ENCODE data around the gene SMARCD2.
"Not testable (repeated sequence)": the region's sequence is repeated elsewhere in the genome, so short reads cannot be mapped to it uniquely, and the experiment has no call there.

The SMARCD2 gene

GRCh38 chr17:63853260-63853659, 10.8 kb upstream of the SMARCD2 start:
- TF ChIP-seq, protein P1, sequence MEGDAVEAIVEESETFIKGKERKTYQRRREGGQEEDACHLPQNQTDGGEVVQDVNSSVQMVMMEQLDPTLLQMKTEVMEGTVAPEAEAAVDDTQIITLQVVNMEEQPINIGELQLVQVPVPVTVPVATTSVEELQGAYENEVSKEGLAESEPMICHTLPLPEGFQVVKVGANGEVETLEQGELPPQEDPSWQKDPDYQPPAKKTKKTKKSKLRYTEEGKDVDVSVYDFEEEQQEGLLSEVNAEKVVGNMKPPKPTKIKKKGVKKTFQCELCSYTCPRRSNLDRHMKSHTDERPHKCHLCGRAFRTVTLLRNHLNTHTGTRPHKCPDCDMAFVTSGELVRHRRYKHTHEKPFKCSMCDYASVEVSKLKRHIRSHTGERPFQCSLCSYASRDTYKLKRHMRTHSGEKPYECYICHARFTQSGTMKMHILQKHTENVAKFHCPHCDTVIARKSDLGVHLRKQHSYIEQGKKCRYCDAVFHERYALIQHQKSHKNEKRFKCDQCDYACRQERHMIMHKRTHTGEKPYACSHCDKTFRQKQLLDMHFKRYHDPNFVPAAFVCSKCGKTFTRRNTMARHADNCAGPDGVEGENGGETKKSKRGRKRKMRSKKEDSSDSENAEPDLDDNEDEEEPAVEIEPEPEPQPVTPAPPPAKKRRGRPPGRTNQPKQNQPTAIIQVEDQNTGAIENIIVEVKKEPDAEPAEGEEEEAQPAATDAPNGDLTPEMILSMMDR (IDR thresholded peaks at IDR 0.05; ENCODE audit: low read depth, low read length): no peak
- in situ Hi-C loops (cut with HindIII; ENCODE audit: low sequenced_read_pairs): no loop called here
- no peak for DNase-seq (ENCODE audit: low read depth, low spot score)
- no peak overlapping the region for H3K4me3 ChIP-seq (ENCODE audit: low read depth, low read length)

DNA sequence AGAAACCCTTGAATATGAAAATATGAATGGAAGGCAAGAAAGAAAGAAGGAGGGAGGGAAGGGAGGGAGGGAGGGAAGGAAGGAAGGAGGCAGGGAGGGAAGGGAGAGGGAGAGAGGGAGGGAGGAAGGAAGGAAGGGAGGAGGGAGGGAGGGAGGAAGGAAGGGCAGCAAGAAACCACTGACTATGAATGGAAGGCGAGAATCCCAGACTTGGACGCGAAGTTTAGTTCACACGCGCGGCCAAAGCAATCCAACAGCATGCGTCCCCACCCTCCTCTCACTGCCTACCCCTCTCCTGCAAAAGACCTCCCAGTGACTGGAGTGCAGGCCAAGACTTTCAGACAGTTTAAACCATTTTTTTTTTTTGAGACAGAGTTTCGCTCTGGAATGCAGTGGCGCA, 7.9 kb upstream of the SMARCD2 start:
- H3K4me3 ChIP-seq (ENCODE audit: low read depth, low read length): no peak overlapping the region
- in situ Hi-C loops (cut with HindIII; ENCODE audit: low sequenced_read_pairs): no loop called here
- TF ChIP-seq, protein P1 (IDR thresholded peaks at IDR 0.05; ENCODE audit: low read depth, low read length): no peak
- DNase-seq (ENCODE audit: low read depth, low spot score): no peak

GRCh38 chr17:63848834-63849689, 6.6 kb upstream of the SMARCD2 start:
- peak overlapping the region; percentile 20 for H3K4me3 ChIP-seq (ENCODE audit: low read depth, low read length)
- peak; percentile 87 for DNase-seq (ENCODE audit: low read depth, low spot score)
- in situ Hi-C loops (cut with HindIII; ENCODE audit: low sequenced_read_pairs): no loop called here
- TF ChIP-seq, protein P1 (IDR thresholded peaks at IDR 0.05; ENCODE audit: low read depth, low read length): peak; percentile 61

DNA sequence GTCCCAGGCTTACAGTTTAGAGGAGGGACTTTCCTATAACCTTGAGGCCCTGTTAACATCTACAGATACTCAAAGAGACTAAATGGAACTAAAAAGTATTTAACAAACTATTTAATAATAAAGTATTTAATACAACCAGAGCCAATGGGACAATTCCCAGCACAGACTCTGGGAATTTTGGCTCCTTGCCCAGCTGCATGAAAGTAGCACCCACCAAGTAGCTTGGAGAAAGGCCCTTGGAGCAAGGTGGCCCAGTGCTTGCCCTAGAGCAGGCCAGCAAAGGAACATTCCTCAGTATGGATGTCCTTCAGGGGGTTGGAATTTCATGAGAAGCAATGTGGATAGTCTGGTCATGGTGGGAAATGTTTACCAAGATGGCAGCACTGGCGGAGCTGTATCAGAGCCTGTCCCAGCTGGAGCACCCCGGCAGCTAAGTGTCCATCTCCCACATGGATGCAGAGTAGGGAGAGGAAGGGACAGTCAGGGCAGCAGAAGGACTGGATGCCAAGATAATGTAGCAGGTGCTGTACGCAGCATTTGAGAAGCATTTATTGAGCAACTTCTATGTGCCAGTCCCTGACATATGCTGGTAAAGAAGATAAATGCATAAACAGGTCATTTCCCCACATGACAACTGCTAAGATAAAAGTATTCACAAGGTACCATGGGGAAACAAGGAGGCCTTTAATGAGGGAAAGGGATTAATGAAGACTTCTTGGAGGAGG, 5.2 kb upstream of the SMARCD2 start:
- TF ChIP-seq, protein P1 (IDR thresholded peaks at IDR 0.05; ENCODE audit: low read depth, low read length): no peak
- in situ Hi-C loops (cut with HindIII; ENCODE audit: low sequenced_read_pairs): no loop called here
- no peak for DNase-seq (ENCODE audit: low read depth, low spot score)

DNA sequence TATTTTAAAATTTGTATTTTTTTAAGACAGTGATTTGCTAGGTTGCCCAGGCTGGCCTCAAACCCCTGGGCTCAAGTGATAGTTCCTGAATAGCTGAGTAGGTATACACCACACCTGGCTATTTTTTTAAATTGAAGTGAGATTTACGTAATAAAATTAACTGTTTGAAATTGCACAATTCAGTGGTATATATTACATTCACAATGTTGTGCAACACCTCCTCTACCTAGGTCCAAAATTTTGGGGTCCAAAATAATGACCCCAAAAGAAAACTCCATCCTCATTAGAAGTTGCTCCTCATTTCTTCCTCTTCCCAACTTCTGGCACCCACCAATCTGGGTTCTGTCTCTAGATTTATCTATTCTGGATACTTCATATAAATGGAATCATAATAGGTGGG, 3.0 kb upstream of the SMARCD2 start:
- TF ChIP-seq, protein P1 (IDR thresholded peaks at IDR 0.05; ENCODE audit: low read depth, low read length): no peak
- DNase-seq (ENCODE audit: low read depth, low spot score): no peak
- in situ Hi-C loops (cut with HindIII; ENCODE audit: low sequenced_read_pairs): no loop called here
- H3K4me3 ChIP-seq (ENCODE audit: low read depth, low read length): no peak overlapping the region

More for the DNA sequence above, 5.2 kb upstream of the SMARCD2 start:
- no peak overlapping the region for H3K4me3 ChIP-seq (ENCODE audit: low read depth, low read length)

- in situ Hi-C loops (cut with HindIII; ENCODE audit: low sequenced_read_pairs): no loop called here
- H3K4me3 ChIP-seq (ENCODE audit: low read depth, low read length): no peak overlapping the region
- TF ChIP-seq, protein P1 (IDR thresholded peaks at IDR 0.05; ENCODE audit: low read depth, low read length): no peak
- no peak for DNase-seq (ENCODE audit: low read depth, low spot score)
These were observed 1.6 kb upstream of the SMARCD2 start for GRCh38 chr17:63843910-63844677.

DNA sequence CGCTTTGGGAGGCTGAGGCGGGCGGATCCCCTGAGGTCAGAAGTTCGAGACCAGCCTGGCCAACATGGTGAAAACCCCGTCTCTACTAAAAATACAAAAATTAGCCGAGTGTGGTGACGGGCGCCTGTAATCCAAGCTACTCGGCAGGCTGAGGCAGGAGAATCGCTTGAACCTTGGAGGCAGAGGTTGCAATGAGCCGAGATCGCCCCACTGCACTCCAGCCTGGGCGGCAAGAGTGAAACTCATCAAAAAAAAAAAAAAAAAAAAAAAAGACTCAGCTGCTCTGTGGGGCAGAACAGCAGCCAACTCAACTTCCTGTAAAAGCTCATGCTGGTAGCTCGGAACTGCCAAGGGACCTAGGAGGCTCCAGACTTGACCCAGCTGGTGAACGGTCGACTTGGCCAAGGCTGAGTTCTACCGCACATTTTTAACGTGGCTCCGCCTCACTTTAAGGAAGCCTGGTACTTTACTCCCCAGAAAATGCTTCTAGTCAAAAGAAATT, 953 bp upstream of the SMARCD2 start:
- DNase-seq (ENCODE audit: low read depth, low spot score): peak; percentile 27
- in situ Hi-C loops (cut with HindIII; ENCODE audit: low sequenced_read_pairs): not testable (repeated sequence)
- H3K4me3 ChIP-seq (ENCODE audit: low read depth, low read length): peak overlapping the region; percentile 87

Measured in astrocyte of the spinal cord (primary cell).